Measurements from ENCODE around the gene HDAC4. TPM values are rescaled to one million over a fixed set of nuclear protein-coding genes. Genes with fewer than 3 reads are reported as not detected.

HDAC4 gene
- total and polyA plus RNA-seq, 9 donors, result 7.0 to 74.0 (median 46.3) TPM

DNA sequence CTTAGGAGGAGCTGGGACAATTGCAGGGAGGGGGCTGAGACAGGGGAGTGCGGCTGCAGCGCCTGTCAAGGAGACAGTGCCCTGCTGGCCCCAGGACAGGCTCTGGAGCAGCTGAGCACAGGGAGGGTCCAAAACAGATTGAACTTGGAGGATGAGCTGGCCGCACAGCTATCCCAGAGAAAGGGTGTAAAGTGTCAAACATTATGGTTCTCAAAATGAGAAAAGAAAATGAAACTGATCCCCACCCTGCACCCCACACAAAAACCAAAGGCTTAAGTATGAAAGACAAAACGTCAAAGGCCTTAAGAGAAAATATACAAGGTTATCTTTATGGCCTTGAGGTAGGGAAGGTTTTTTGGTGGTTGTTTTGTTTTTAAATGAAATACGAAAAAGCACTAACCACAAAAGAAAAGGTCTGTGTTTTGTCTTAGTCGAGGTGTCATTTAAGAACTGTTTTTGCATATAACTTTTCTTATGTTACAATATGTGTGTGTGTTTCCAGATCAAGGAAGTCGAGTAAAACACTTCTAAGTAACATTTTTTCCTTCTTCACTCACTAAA, 111.8 kb downstream of the HDAC4 start:
- peak in 2 of 5 donors; percentile 37 to 49 for DNase-seq
- Histone ChIP-seq H3K27ac (peak overlapping the region in 1 of 2 donors; percentile 73), H3K4me1 (ENCODE audit: insufficient read depth) (peaks cover 31% of the 10 kb centered on the region), H3K27me3 (no peaks in the 10 kb centered on the region), H3K36me3 (no peaks in the 10 kb centered on the region), H3K4me3 (no peak overlapping the region), H3K9me3 (no peaks in the 10 kb centered on the region)
- no peak for TF ChIP-seq CTCF (IDR thresholded peaks at IDR 0.05)
- TF ChIP-seq EP300 (IDR thresholded peaks at IDR 0.05), result no peak
- no peak for TF ChIP-seq POLR2A (IDR thresholded peaks at IDR 0.05)
- intact Hi-C loops (cut with DNase I), result no loop called here
- WGBS, 3 donors, result 9 to 11% (median 9%) methylated on average over 7 of the region's 7 CpGs

DNA sequence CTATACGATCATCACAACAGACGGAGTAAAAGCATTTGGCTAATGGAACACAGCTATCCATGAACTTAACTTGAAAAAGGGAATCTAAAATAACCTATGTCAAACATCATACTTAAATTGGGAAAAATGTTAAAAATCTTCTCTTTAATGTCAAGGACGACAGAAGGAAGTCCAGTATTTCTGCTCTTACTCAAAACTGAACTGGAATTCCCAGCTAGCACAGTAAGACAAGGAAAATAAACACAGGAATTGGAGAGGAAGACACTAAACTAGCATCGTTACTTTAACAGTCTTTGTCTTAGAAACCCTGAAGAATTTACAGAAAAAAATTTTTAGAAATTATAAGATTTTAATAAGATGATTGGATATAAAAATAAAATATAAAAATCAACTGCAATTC, 112.6 kb downstream of the HDAC4 start:
- Histone ChIP-seq H3K4me1 (ENCODE audit: insufficient read depth) (peaks cover 28% of the 10 kb centered on the region), H3K27ac (peak overlapping the region in 1 of 2 donors; percentile 73), H3K4me3 (no peak overlapping the region), H3K36me3 (no peaks in the 10 kb centered on the region), H3K9me3 (no peaks in the 10 kb centered on the region), H3K27me3 (no peaks in the 10 kb centered on the region)
- intact Hi-C loops (cut with DNase I), result no loop called here
- no peak for TF ChIP-seq EP300 (IDR thresholded peaks at IDR 0.05)
- TF ChIP-seq POLR2A (IDR thresholded peaks at IDR 0.05), result no peak
- TF ChIP-seq CTCF (IDR thresholded peaks at IDR 0.05), result no peak
- DNase-seq, result no peak
- 11 to 17% (median 13%) methylated on average over 4 of the region's 4 CpGs for WGBS, 3 donors

- TF ChIP-seq EP300 (IDR thresholded peaks at IDR 0.05) (no peak), CTCF (IDR thresholded peaks at IDR 0.05) (no peak), POLR2A (IDR thresholded peaks at IDR 0.05) (no peak)
- Histone ChIP-seq H3K27me3 (no peaks in the 10 kb centered on the region), H3K27ac (peak overlapping the region in 1 of 2 donors; percentile 73), H3K36me3 (no peaks in the 10 kb centered on the region), H3K4me3 (no peak overlapping the region), H3K9me3 (no peaks in the 10 kb centered on the region), H3K4me1 (ENCODE audit: insufficient read depth) (peaks cover 29% of the 10 kb centered on the region)
- WGBS, 3 donors, result 26 to 33% (median 31%) methylated on average over 5 of the region's 5 CpGs
- no peak for DNase-seq
- intact Hi-C loops (cut with DNase I), result no loop called here
These were observed 113.4 kb downstream of the HDAC4 start for GRCh38 chr2:239287461-239287860.

DNA sequence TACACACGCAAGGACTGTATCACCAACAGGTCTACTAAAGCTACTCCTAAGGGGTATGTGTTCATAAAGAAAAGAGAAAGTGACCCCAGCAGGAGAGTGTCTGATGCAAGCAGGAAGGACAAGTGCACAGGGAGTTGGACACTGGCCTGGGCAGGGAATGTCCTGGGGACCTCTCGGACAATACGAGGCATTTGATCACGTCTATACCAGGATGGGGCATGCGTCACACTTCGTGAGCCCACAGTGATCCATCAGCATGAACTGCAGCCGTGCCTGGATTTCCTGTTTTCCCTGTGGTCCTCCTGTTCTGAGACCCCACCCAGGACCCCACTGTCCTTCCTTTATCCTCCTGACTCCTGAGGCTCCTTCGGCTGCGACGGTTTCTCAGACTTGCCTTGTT, 113.9 kb downstream of the HDAC4 start:
- peak overlapping the region in 1 of 2 donors; percentile 73 for H3K27ac ChIP-seq
- H3K27me3 ChIP-seq, result no peaks in the 10 kb centered on the region

More for the DNA sequence above, 113.9 kb downstream of the HDAC4 start:
- Histone ChIP-seq H3K4me1 (ENCODE audit: insufficient read depth) (peaks cover 29% of the 10 kb centered on the region), H3K36me3 (no peaks in the 10 kb centered on the region), H3K9me3 (no peaks in the 10 kb centered on the region), H3K4me3 (no peak overlapping the region)
- TF ChIP-seq CTCF (IDR thresholded peaks at IDR 0.05) (no peak), EP300 (IDR thresholded peaks at IDR 0.05) (no peak), POLR2A (IDR thresholded peaks at IDR 0.05) (no peak)
- intact Hi-C loops (cut with DNase I), result no loop called here
- peak in 2 of 5 donors; percentile 26 to 36 for DNase-seq
- 81 to 95% (median 90%) methylated on average over 10 of the region's 10 CpGs for WGBS, 3 donors
